H9 (cell line): ENCODE results near the gene AKAP7. TPM values are rescaled to one million over a fixed set of nuclear protein-coding genes. Genes with fewer than 3 reads are reported as not detected.

Source experiments
- DNase-seq: peaks from one replicate; pipeline ENCODE4 v3.0.0-alpha.2; 2017
- H2AFZ ChIP-seq: one replicate; pipeline ENCODE4 v1.6.1; 2013; ENCODE audit warnings: mild to moderate bottlenecking, low read length, control low read depth, moderate library complexity
- H2AK5ac ChIP-seq: 2 replicates; pipeline ENCODE4 v1.6.1; 2013; ENCODE audit warnings: low read length, control low read depth, mixed read lengths; ENCODE audit not compliant: insufficient read length
- H2BK120ac ChIP-seq: one replicate; pipeline ENCODE4 v1.6.1; 2013; ENCODE audit warnings: low read depth, mild to moderate bottlenecking, low read length, control low read depth, inconsistent platforms; ENCODE audit not compliant: poor library complexity, severe bottlenecking
- H2BK12ac ChIP-seq: 2 replicates; pipeline ENCODE4 v1.6.1; 2013; ENCODE audit warnings: low read length, control low read depth, mixed read lengths, low read depth; ENCODE audit not compliant: insufficient read length
- H2BK15ac ChIP-seq: 2 replicates; pipeline ENCODE4 v1.6.1; 2013; ENCODE audit warnings: low read depth, low read length, control low read depth
- H2BK20ac ChIP-seq: one replicate; pipeline ENCODE4 v1.6.1; 2013; ENCODE audit warnings: low read depth, mild to moderate bottlenecking, low read length, control low read depth, inconsistent platforms; ENCODE audit not compliant: poor library complexity, severe bottlenecking
- H2BK5ac ChIP-seq: 2 replicates; pipeline ENCODE4 v1.6.1; 2013; ENCODE audit warnings: low read length, control low read depth, mixed read lengths; ENCODE audit not compliant: insufficient read length
- H3K14ac ChIP-seq: 2 replicates; pipeline ENCODE4 v1.6.1; 2013; ENCODE audit warnings: low read length, control low read depth; ENCODE audit not compliant: insufficient read depth
- H3K18ac ChIP-seq: 2 replicates; pipeline ENCODE4 v1.6.1; 2013; ENCODE audit warnings: low read depth, mild to moderate bottlenecking, mixed read lengths, low read length, control low read depth; ENCODE audit not compliant: insufficient read length
- H3K23ac ChIP-seq: 2 replicates; pipeline ENCODE4 v1.6.1; 2013; ENCODE audit warnings: low read length, control low read depth, mixed read lengths, low read depth; ENCODE audit not compliant: insufficient read length
- H3K23me2 ChIP-seq: 2 replicates; pipeline ENCODE4 v1.6.1; 2013; ENCODE audit warnings: low read depth, mild to moderate bottlenecking, mixed read lengths, low read length, control low read depth; ENCODE audit not compliant: insufficient read length, poor library complexity, severe bottlenecking
- H3K27ac ChIP-seq: 2 replicates; pipeline ENCODE4 v1.5.1; 2013; ENCODE audit warnings: low read length, control low read depth, mixed read lengths, low read depth; ENCODE audit not compliant: insufficient read length
- H3K27me3 ChIP-seq: 2 replicates; pipeline ENCODE4 v1.6.1; 2013; ENCODE audit warnings: low read length, control low read depth, inconsistent platforms; ENCODE audit not compliant: insufficient read depth
- H3K4ac ChIP-seq: 2 replicates; pipeline ENCODE4 v1.6.1; 2013; ENCODE audit warnings: low read depth, mild to moderate bottlenecking, control low read depth, inconsistent platforms, low read length, moderate library complexity
- H3K4me1 ChIP-seq: 2 replicates; pipeline ENCODE4 v1.6.1; 2013; ENCODE audit warnings: low read length, control low read depth, inconsistent platforms; ENCODE audit not compliant: insufficient read depth
- H3K4me2 ChIP-seq: 2 replicates; pipeline ENCODE4 v1.6.1; 2013; ENCODE audit warnings: low read length, control low read depth, mixed read lengths; ENCODE audit not compliant: insufficient read length, insufficient read depth
- H3K56ac ChIP-seq: 2 replicates; pipeline ENCODE4 v1.6.1; 2013; ENCODE audit warnings: low read depth, mild to moderate bottlenecking, mixed read lengths, low read length, control low read depth; ENCODE audit not compliant: insufficient read length
- H3K79me1 ChIP-seq: 2 replicates; pipeline ENCODE4 v1.6.1; 2013; ENCODE audit warnings: low read depth, mild to moderate bottlenecking, moderate library complexity, low read length, control low read depth, inconsistent platforms; ENCODE audit not compliant: insufficient read depth, poor library complexity, severe bottlenecking
- H3K79me2 ChIP-seq: 2 replicates; pipeline ENCODE4 v1.6.1; 2013; ENCODE audit warnings: low read length, control low read depth, inconsistent platforms; ENCODE audit not compliant: insufficient read depth
- H3K9ac ChIP-seq: 2 replicates; pipeline ENCODE4 v1.6.1; 2013; ENCODE audit warnings: low read length, control low read depth, mixed read lengths; ENCODE audit not compliant: insufficient read length; ENCODE audit errors: extremely low read depth
- H3K9me3 ChIP-seq: one replicate; pipeline ENCODE4 v1.6.1; 2013; ENCODE audit warnings: low read depth, low read length, inconsistent platforms; ENCODE audit not compliant: control insufficient read depth
- H3T11ph ChIP-seq: one replicate; pipeline ENCODE4 v1.6.1; 2013; ENCODE audit warnings: mild to moderate bottlenecking, low read length, control low read depth, inconsistent platforms
- H4K20me1 ChIP-seq: one replicate; pipeline ENCODE4 v1.6.1; 2013; ENCODE audit not compliant: control insufficient read depth, insufficient read length, insufficient read depth
- H4K5ac ChIP-seq: 2 replicates; pipeline ENCODE4 v1.6.1; 2013; ENCODE audit warnings: low read depth, mild to moderate bottlenecking, mixed read lengths, low read length, control low read depth; ENCODE audit not compliant: insufficient read length
- H4K8ac ChIP-seq: replicated peaks from 2 replicates; pipeline ENCODE4 v1.6.1; 2013; ENCODE audit warnings: low read length, control low read depth, mixed read lengths, low read depth; ENCODE audit not compliant: insufficient read length
- H4K91ac ChIP-seq: 2 replicates; pipeline ENCODE4 v1.6.1; 2013; ENCODE audit warnings: low read depth, mild to moderate bottlenecking, moderate library complexity, mixed read lengths, low read length, control low read depth; ENCODE audit not compliant: insufficient read length
- H3K27ac Mint-ChIP-seq, 3 experiments: 2 replicates in 2 of 3; 3 replicates in 1 of 3; pipeline ENCODE4 v1.8.0; 2020 to 2021; ENCODE audit warnings: mixed read lengths in 3 of 3, mild to moderate bottlenecking in 1 of 3, moderate library complexity in 1 of 3
- H3K27me3 Mint-ChIP-seq: 2 replicates; pipeline ENCODE4 v1.8.0; 2021; ENCODE audit warnings: low read depth, mild to moderate bottlenecking, moderate library complexity, mixed read lengths
- H3K36me3 Mint-ChIP-seq, 3 experiments: 2 replicates in 2 of 3; 3 replicates in 1 of 3; pipeline ENCODE4 v1.8.0; 2020 to 2021; ENCODE audit warnings: low read depth in 3 of 3, mixed read lengths in 3 of 3; ENCODE audit not compliant: insufficient read depth in 1 of 3
- H3K4me1 Mint-ChIP-seq, 2 experiments: 2 replicates each; pipeline ENCODE4 v1.8.0; 2020; ENCODE audit warnings: mixed read lengths in 2 of 2
- H3K4me3 Mint-ChIP-seq, 2 experiments: 2 replicates in 1 of 2; 3 replicates in 1 of 2; pipeline ENCODE4 v1.8.0; 2020 to 2021; ENCODE audit warnings: mild to moderate bottlenecking in 2 of 2, mixed read lengths in 2 of 2, moderate library complexity in 1 of 2
- H3K9me3 Mint-ChIP-seq, 2 experiments: 2 replicates in 1 of 2; 3 replicates in 1 of 2; pipeline ENCODE4 v1.8.0; 2020; ENCODE audit warnings: mild to moderate bottlenecking in 2 of 2, mixed read lengths in 2 of 2, moderate library complexity in 1 of 2
- CTCF ChIP-seq: fragments of 200-600 bp; sonication (generic); conservative IDR thresholded peaks from 3 replicates; pipeline ENCODE4 v1.8.0; 2021; ENCODE audit warnings: antibody characterized with exemption, mild to moderate bottlenecking
- WGBS: extraction: QIAGEN DNeasy Blood & Tissue Kit; methylation state at CpG from one replicate; pipeline ENCODE4 v1.1.7; 2013; ENCODE audit warnings: missing lambda C conversion rate, low lambda C conversion rate, mixed read lengths; ENCODE audit not compliant: insufficient read length; ENCODE audit errors: extremely low coverage; 5-methylcytosine and 5-hydroxymethylcytosine counted together
- total RNA-seq: library from RNA; stranded (reverse); gene quantifications from 2 replicates; pipeline ENCODE4 v1.2.1, GENCODE V29; 2021

AKAP7 gene
- total RNA-seq, 1 experiment from 2014 or later: 9.8 TPM

- no peak overlapping the region for H2BK120ac ChIP-seq
- no peak overlapping the region for H4K91ac ChIP-seq
- no peak overlapping the region for H3K56ac ChIP-seq
- H4K5ac ChIP-seq: no peak overlapping the region
- H4K20me1 ChIP-seq: no peaks in the 10 kb centered on the region
- H2BK20ac ChIP-seq: no peak overlapping the region
- H3K9me3 ChIP-seq: no peaks in the 10 kb centered on the region
- no peak overlapping the region for H3K14ac ChIP-seq
- no peaks in the 10 kb centered on the region for H3K27me3 Mint-ChIP-seq
- WGBS: no CpG with 5 or more reads among the region's 8 CpGs
- H2AFZ ChIP-seq: no peak overlapping the region
- no peak overlapping the region for H4K8ac ChIP-seq
- no peak overlapping the region for H3K9ac ChIP-seq
- no peak overlapping the region for H3K4me3 Mint-ChIP-seq
- no peaks in the 10 kb centered on the region for H3K23me2 ChIP-seq
- no peak overlapping the region for H2AK5ac ChIP-seq
- no peak overlapping the region for H3K23ac ChIP-seq
- no peak overlapping the region for H3K4ac ChIP-seq
- peaks cover 3 to 12% of the 10 kb centered on the region in 2 experiments; a peak in 4 of 5 replicates for H3K9me3 Mint-ChIP-seq
- H2BK12ac ChIP-seq: no peak overlapping the region
- peaks cover 5 to 20% of the 10 kb centered on the region in 2 experiments for H3K4me1 Mint-ChIP-seq
- H3K27ac ChIP-seq: no peak overlapping the region
- no peak overlapping the region for H3K18ac ChIP-seq
- no peaks in the 10 kb centered on the region for H3K79me2 ChIP-seq
- H2BK5ac ChIP-seq: no peak overlapping the region
- TF ChIP-seq CTCF: no peak
- no peak overlapping the region for H2BK15ac ChIP-seq
- no peak overlapping the region for H3T11ph ChIP-seq
- DNase-seq: no peak
- H3K4me1 ChIP-seq: no peaks in the 10 kb centered on the region
- H3K36me3 Mint-ChIP-seq: peaks cover 8 to 13% (median 10%) of the 10 kb centered on the region in 3 experiments; a peak in 5 of 7 replicates
- no peak overlapping the region for H3K4me2 ChIP-seq
- H3K79me1 ChIP-seq: no peaks in the 10 kb centered on the region
- no peaks in the 10 kb centered on the region for H3K27me3 ChIP-seq
- peak overlapping the region in 1 of 3 experiments; percentile 50; a peak in 1 of 7 replicates for H3K27ac Mint-ChIP-seq
Observed at GRCh38 chr6:131197716-131198115, 62.4 kb downstream of the AKAP7 start.
